GM23338 (cell line): ENCODE measurements around the gene RIT1. TPM values are rescaled to one million over a fixed set of nuclear protein-coding genes. Genes with fewer than 3 reads are reported as not detected.

Source experiments
- ATAC-seq: fragments of 200-7000 bp; cut with Tn5 transposase; 3 replicates; pipeline ENCODE4 v1.9.1; 2020
- DNase-seq: peaks from one replicate; pipeline ENCODE4 v3.0.0-alpha.2; 2015; ENCODE audit warnings: low spot score
- H2AFZ ChIP-seq: fragments of 200-600 bp; sonication (generic); 2 replicates; pipeline ENCODE4 v1.8.0; 2016; ENCODE audit warnings: antibody characterized with exemption, mild to moderate bottlenecking, moderate library complexity
- H3F3A ChIP-seq: fragments of 200-600 bp; sonication (generic); replicated peaks from 2 replicates; pipeline ENCODE4 v1.8.0; 2017; ENCODE audit warnings: antibody characterized with exemption, mixed run types, low read depth
- H3K27ac ChIP-seq: fragments of 200-600 bp; sonication (generic); 2 replicates; pipeline ENCODE4 v1.6.1; 2016; ENCODE audit warnings: low read depth
- H3K27me3 ChIP-seq: fragments of 200-600 bp; sonication (generic); 2 replicates; pipeline ENCODE4 v1.8.0; 2016; ENCODE audit warnings: mild to moderate bottlenecking, mixed run types, moderate library complexity; ENCODE audit not compliant: insufficient read depth
- H3K36me3 ChIP-seq: fragments of 200-600 bp; sonication (generic); 2 replicates; pipeline ENCODE4 v1.8.0; 2016; ENCODE audit warnings: mild to moderate bottlenecking; ENCODE audit not compliant: insufficient read depth
- H3K4me1 ChIP-seq: fragments of 200-600 bp; sonication (generic); 2 replicates; pipeline ENCODE4 v1.8.0; 2016; ENCODE audit warnings: mild to moderate bottlenecking, moderate library complexity; ENCODE audit not compliant: insufficient read depth
- H3K4me2 ChIP-seq: fragments of 200-600 bp; sonication (generic); 2 replicates; pipeline ENCODE4 v1.7.1; 2017; ENCODE audit warnings: mixed run types
- H3K4me3 ChIP-seq: fragments of 200-600 bp; sonication (generic); 2 replicates; pipeline ENCODE4 v1.6.1; 2016; ENCODE audit warnings: mixed run types
- H3K79me2 ChIP-seq: fragments of 200-600 bp; sonication (generic); replicated peaks from 2 replicates; pipeline ENCODE4 v1.8.0; 2017; ENCODE audit warnings: mild to moderate bottlenecking; ENCODE audit not compliant: insufficient read depth
- H3K9me2 ChIP-seq: fragments of 200-600 bp; sonication (generic); 2 replicates; pipeline ENCODE4 v1.8.0; 2017; ENCODE audit not compliant: insufficient read depth
- H4K20me1 ChIP-seq: fragments of 200-600 bp; sonication (generic); replicated peaks from 2 replicates; pipeline ENCODE4 v1.8.0; 2017; ENCODE audit warnings: mild to moderate bottlenecking; ENCODE audit not compliant: insufficient read depth
- H3K27ac Mint-ChIP-seq: 2 replicates; pipeline ENCODE4 v1.8.0; 2020; ENCODE audit warnings: inconsistent platforms, mild to moderate bottlenecking, moderate library complexity, mixed read lengths
- H3K27me3 Mint-ChIP-seq: 3 replicates; pipeline ENCODE4 v1.8.0; 2022; ENCODE audit warnings: low read depth, mild to moderate bottlenecking, moderate library complexity, mixed read lengths, inconsistent platforms; ENCODE audit not compliant: insufficient read depth, poor library complexity
- H3K36me3 Mint-ChIP-seq: 3 replicates; pipeline ENCODE4 v1.8.0; 2021; ENCODE audit warnings: low read depth, mild to moderate bottlenecking, inconsistent platforms, moderate library complexity, mixed read lengths
- H3K4me1 Mint-ChIP-seq: 3 replicates; pipeline ENCODE4 v1.8.0; 2020; ENCODE audit warnings: mild to moderate bottlenecking, inconsistent platforms, mixed read lengths
- H3K4me3 Mint-ChIP-seq: 3 replicates; pipeline ENCODE4 v1.8.0; 2021; ENCODE audit warnings: moderate library complexity, mild to moderate bottlenecking, inconsistent platforms, mixed read lengths
- H3K9me3 Mint-ChIP-seq: 3 replicates; pipeline ENCODE4 v1.8.0; 2020; ENCODE audit warnings: moderate library complexity, mild to moderate bottlenecking, inconsistent platforms, mixed read lengths
- CREB1 ChIP-seq: fragments of 250-450 bp; sonication (Bioruptor Pico); IDR thresholded peaks from 2 replicates; pipeline ENCODE4 v1.5.0; 2020; ENCODE audit warnings: low read depth, mild to moderate bottlenecking, moderate library complexity
- EZH2 ChIP-seq: fragments of 200-600 bp; sonication (generic); IDR thresholded peaks from one replicate; pipeline ENCODE4 v1.8.0; 2017; ENCODE audit warnings: antibody characterized with exemption, mild to moderate bottlenecking, low read depth; ENCODE audit not compliant: unreplicated experiment
- EZH2phosphoT487 ChIP-seq: fragments of 200-600 bp; sonication (generic); IDR thresholded peaks from one replicate; pipeline ENCODE4 v1.8.1; 2018; ENCODE audit warnings: antibody characterized with exemption; ENCODE audit not compliant: unreplicated experiment
- JUNB ChIP-seq: IDR thresholded peaks from one replicate; pipeline ENCODE4 v1.6.1; 2016; ENCODE audit warnings: antibody characterized with exemption; ENCODE audit not compliant: unreplicated experiment
- NANOG ChIP-seq: IDR thresholded peaks from 2 replicates; pipeline ENCODE4 v1.6.1; 2016; ENCODE audit warnings: antibody characterized with exemption, borderline replicate concordance
- POLR2AphosphoS5 ChIP-seq: IDR thresholded peaks from 2 replicates; pipeline ENCODE4 v1.6.1; 2016; ENCODE audit warnings: antibody characterized with exemption, low read depth
- STAT1 ChIP-seq: IDR thresholded peaks from one replicate; pipeline ENCODE4 v1.6.1; 2016; ENCODE audit warnings: antibody characterized with exemption; ENCODE audit not compliant: unreplicated experiment
- ZNF331 ChIP-seq: fragments of 250-450 bp; sonication (Bioruptor Pico); IDR thresholded peaks from 2 replicates; pipeline ENCODE4 v1.5.0; 2020; ENCODE audit warnings: low read depth, mild to moderate bottlenecking, moderate library complexity
- polyA plus RNA-seq: library from polyadenylated mRNA; unstranded; fragments of >200 nt; fragmentation: Nextera tagmentation; extraction: Ambion mirVana; gene quantifications from 2 replicates; pipeline ENCODE4 v1.2.1, GENCODE V29; 2016
- total RNA-seq: library from RNA; depleted of rRNA; stranded (reverse); fragments of >200 nt; shearing (Covaris generic); gene quantifications from 2 replicates; pipeline ENCODE4 v1.2.3, GENCODE V29; 2014
- TF ChIP-seq, protein P1 (sequence below): IDR thresholded peaks from 2 replicates; pipeline ENCODE4 v1.6.1; 2016; ENCODE audit warnings: antibody characterized with exemption
- TF ChIP-seq, protein P2 (sequence below): fragments of 250-450 bp; sonication (Bioruptor Pico); IDR thresholded peaks from 2 replicates; pipeline ENCODE4 v1.5.0; 2020; ENCODE audit warnings: mild to moderate bottlenecking, moderate library complexity
- TF ChIP-seq, protein P3 (sequence below), 2 experiments: fragments of 200-600 bp in 1 of 2; sonication (generic) in 1 of 2; conservative IDR thresholded peaks; 2 replicates each; pipeline versions ENCODE4 v1.5.1 to v1.6.1; 2016 to 2017; ENCODE audit warnings: antibody characterized with exemption in 2 of 2, low read depth in 2 of 2, mild to moderate bottlenecking in 2 of 2, moderate library complexity in 1 of 2
- TF ChIP-seq, protein P4 (sequence below): IDR thresholded peaks from one replicate; pipeline ENCODE4 v1.6.1; 2018; ENCODE audit warnings: antibody characterized with exemption; ENCODE audit not compliant: unreplicated experiment

RIT1 gene
- total and polyA plus RNA-seq, 2 experiments from 2014 or later: 21.5 to 24.4 TPM

DNA sequence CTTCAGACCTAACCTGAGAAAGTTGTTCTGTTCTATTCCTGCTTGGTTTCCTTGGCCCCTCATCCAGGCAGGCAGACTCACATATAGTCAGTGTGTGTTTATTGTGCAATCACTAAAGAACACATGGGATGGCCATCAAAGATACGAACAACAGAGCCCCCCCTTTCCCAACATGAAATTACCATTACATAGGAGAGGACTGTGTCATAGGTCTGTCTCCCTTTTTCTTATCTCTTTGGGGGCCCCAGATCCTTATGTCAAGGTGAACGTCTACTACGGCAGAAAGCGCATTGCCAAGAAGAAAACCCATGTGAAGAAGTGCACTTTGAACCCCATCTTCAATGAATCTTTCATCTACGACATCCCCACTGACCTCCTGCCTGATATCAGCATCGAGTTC is 30.2 kb downstream of the RIT1 start:
- H3K4me1 Mint-ChIP-seq: peaks cover 8% of the 10 kb centered on the region
- no peaks in the 10 kb centered on the region for H4K20me1 ChIP-seq

More for the DNA sequence above, 30.2 kb downstream of the RIT1 start:
- no peaks in the 10 kb centered on the region for H3K36me3 Mint-ChIP-seq
- H3K27ac Mint-ChIP-seq: no peak overlapping the region
- ATAC-seq: no peak
- no peak overlapping the region for H3K4me3 Mint-ChIP-seq
- no peaks in the 10 kb centered on the region for H3K9me3 Mint-ChIP-seq
- no peak overlapping the region for H3K4me2 ChIP-seq
- H3K27me3 ChIP-seq: no peaks in the 10 kb centered on the region
- no peaks in the 10 kb centered on the region for H3F3A ChIP-seq
- DNase-seq: no peak
- H3K36me3 ChIP-seq: no peaks in the 10 kb centered on the region; the same call in 1 of the 2 replicates
- peaks cover 6% of the 10 kb centered on the region for H3K27me3 Mint-ChIP-seq
- H2AFZ ChIP-seq: no peak overlapping the region
- TF ChIP-seq, protein P1, sequence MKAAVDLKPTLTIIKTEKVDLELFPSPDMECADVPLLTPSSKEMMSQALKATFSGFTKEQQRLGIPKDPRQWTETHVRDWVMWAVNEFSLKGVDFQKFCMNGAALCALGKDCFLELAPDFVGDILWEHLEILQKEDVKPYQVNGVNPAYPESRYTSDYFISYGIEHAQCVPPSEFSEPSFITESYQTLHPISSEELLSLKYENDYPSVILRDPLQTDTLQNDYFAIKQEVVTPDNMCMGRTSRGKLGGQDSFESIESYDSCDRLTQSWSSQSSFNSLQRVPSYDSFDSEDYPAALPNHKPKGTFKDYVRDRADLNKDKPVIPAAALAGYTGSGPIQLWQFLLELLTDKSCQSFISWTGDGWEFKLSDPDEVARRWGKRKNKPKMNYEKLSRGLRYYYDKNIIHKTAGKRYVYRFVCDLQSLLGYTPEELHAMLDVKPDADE: no peak
- TF ChIP-seq NANOG: no peak
- TF ChIP-seq, protein P2, sequence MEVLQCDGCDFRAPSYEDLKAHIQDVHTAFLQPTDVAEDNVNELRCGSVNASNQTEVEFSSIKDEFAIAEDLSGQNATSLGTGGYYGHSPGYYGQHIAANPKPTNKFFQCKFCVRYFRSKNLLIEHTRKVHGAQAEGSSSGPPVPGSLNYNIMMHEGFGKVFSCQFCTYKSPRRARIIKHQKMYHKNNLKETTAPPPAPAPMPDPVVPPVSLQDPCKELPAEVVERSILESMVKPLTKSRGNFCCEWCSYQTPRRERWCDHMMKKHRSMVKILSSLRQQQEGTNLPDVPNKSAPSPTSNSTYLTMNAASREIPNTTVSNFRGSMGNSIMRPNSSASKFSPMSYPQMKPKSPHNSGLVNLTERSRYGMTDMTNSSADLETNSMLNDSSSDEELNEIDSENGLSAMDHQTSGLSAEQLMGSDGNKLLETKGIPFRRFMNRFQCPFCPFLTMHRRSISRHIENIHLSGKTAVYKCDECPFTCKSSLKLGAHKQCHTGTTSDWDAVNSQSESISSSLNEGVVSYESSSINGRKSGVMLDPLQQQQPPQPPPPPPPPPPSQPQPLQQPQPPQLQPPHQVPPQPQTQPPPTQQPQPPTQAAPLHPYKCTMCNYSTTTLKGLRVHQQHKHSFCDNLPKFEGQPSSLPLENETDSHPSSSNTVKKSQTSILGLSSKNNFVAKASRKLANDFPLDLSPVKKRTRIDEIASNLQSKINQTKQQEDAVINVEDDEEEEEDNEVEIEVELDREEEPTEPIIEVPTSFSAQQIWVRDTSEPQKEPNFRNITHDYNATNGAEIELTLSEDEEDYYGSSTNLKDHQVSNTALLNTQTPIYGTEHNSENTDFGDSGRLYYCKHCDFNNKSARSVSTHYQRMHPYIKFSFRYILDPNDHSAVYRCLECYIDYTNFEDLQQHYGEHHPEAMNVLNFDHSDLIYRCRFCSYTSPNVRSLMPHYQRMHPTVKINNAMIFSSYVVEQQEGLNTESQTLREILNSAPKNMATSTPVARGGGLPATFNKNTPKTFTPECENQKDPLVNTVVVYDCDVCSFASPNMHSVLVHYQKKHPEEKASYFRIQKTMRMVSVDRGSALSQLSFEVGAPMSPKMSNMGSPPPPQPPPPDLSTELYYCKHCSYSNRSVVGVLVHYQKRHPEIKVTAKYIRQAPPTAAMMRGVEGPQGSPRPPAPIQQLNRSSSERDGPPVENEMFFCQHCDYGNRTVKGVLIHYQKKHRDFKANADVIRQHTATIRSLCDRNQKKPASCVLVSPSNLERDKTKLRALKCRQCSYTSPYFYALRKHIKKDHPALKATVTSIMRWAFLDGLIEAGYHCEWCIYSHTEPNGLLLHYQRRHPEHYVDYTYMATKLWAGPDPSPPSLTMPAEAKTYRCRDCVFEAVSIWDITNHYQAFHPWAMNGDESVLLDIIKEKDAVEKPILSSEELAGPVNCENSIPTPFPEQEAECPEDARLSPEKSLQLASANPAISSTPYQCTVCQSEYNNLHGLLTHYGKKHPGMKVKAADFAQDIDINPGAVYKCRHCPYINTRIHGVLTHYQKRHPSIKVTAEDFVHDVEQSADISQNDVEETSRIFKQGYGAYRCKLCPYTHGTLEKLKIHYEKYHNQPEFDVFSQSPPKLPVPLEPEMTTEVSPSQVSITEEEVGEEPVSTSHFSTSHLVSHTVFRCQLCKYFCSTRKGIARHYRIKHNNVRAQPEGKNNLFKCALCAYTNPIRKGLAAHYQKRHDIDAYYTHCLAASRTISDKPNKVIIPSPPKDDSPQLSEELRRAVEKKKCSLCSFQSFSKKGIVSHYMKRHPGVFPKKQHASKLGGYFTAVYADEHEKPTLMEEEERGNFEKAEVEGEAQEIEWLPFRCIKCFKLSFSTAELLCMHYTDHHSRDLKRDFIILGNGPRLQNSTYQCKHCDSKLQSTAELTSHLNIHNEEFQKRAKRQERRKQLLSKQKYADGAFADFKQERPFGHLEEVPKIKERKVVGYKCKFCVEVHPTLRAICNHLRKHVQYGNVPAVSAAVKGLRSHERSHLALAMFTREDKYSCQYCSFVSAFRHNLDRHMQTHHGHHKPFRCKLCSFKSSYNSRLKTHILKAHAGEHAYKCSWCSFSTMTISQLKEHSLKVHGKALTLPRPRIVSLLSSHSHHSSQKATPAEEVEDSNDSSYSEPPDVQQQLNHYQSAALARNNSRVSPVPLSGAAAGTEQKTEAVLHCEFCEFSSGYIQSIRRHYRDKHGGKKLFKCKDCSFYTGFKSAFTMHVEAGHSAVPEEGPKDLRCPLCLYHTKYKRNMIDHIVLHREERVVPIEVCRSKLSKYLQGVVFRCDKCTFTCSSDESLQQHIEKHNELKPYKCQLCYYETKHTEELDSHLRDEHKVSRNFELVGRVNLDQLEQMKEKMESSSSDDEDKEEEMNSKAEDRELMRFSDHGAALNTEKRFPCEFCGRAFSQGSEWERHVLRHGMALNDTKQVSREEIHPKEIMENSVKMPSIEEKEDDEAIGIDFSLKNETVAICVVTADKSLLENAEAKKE (CRISPR knock-in tag): no peak
- no peak for TF ChIP-seq JUNB
- TF ChIP-seq, protein P3, sequence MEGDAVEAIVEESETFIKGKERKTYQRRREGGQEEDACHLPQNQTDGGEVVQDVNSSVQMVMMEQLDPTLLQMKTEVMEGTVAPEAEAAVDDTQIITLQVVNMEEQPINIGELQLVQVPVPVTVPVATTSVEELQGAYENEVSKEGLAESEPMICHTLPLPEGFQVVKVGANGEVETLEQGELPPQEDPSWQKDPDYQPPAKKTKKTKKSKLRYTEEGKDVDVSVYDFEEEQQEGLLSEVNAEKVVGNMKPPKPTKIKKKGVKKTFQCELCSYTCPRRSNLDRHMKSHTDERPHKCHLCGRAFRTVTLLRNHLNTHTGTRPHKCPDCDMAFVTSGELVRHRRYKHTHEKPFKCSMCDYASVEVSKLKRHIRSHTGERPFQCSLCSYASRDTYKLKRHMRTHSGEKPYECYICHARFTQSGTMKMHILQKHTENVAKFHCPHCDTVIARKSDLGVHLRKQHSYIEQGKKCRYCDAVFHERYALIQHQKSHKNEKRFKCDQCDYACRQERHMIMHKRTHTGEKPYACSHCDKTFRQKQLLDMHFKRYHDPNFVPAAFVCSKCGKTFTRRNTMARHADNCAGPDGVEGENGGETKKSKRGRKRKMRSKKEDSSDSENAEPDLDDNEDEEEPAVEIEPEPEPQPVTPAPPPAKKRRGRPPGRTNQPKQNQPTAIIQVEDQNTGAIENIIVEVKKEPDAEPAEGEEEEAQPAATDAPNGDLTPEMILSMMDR (conservative IDR thresholded peaks at IDR 0.05; ENCODE audit: low read depth in 2 of 2): no peak
- no peak for TF ChIP-seq POLR2AphosphoS5
- no peak for TF ChIP-seq EZH2
- TF ChIP-seq ZNF331 (CRISPR knock-in tag): no peak
- no peak for TF ChIP-seq EZH2phosphoT487
- no peak for TF ChIP-seq STAT1
- TF ChIP-seq CREB1 (CRISPR knock-in tag): no peak
- TF ChIP-seq, protein P4, sequence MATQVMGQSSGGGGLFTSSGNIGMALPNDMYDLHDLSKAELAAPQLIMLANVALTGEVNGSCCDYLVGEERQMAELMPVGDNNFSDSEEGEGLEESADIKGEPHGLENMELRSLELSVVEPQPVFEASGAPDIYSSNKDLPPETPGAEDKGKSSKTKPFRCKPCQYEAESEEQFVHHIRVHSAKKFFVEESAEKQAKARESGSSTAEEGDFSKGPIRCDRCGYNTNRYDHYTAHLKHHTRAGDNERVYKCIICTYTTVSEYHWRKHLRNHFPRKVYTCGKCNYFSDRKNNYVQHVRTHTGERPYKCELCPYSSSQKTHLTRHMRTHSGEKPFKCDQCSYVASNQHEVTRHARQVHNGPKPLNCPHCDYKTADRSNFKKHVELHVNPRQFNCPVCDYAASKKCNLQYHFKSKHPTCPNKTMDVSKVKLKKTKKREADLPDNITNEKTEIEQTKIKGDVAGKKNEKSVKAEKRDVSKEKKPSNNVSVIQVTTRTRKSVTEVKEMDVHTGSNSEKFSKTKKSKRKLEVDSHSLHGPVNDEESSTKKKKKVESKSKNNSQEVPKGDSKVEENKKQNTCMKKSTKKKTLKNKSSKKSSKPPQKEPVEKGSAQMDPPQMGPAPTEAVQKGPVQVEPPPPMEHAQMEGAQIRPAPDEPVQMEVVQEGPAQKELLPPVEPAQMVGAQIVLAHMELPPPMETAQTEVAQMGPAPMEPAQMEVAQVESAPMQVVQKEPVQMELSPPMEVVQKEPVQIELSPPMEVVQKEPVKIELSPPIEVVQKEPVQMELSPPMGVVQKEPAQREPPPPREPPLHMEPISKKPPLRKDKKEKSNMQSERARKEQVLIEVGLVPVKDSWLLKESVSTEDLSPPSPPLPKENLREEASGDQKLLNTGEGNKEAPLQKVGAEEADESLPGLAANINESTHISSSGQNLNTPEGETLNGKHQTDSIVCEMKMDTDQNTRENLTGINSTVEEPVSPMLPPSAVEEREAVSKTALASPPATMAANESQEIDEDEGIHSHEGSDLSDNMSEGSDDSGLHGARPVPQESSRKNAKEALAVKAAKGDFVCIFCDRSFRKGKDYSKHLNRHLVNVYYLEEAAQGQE: no peak
- no peaks in the 10 kb centered on the region for H3K9me2 ChIP-seq
- no peaks in the 10 kb centered on the region for H3K79me2 ChIP-seq
- H3K4me3 ChIP-seq: no peak overlapping the region
- no peak overlapping the region for H3K27ac ChIP-seq
- 0 out of 2 replicates have a peak, but pooled peaks cover 3% of the 10 kb centered on the region for H3K4me1 ChIP-seq
